MG63 (cell line): ENCODE measurements around the gene ZNF627. TPM values are rescaled to one million over a fixed set of nuclear protein-coding genes. Genes with fewer than 3 reads are reported as not detected.
"Not testable (repeated sequence)": the region's sequence is repeated elsewhere in the genome, so short reads cannot be mapped to it uniquely, and the experiment has no call there.

Source experiments
- DNase-seq: peaks from one replicate; pipeline ENCODE4 v3.0.0-alpha.2; 2020
- H3K27me3 ChIP-seq: fragments of 250-450 bp; sonication (Bioruptor Pico); 2 replicates; pipeline ENCODE4 v1.5.1; 2020; ENCODE audit warnings: mild to moderate bottlenecking, moderate library complexity
- H3K36me3 ChIP-seq: fragments of 250-450 bp; sonication (Bioruptor Pico); 2 replicates; pipeline ENCODE4 v1.5.1; 2020; ENCODE audit warnings: mild to moderate bottlenecking, moderate library complexity
- H3K4me3 ChIP-seq: fragments of 250-450 bp; sonication (Bioruptor Pico); 2 replicates; pipeline ENCODE4 v1.5.1; 2020; ENCODE audit warnings: mild to moderate bottlenecking, moderate library complexity
- H3K9me3 ChIP-seq: fragments of 250-450 bp; sonication (Bioruptor Pico); 2 replicates; pipeline ENCODE4 v1.5.1; 2020; ENCODE audit warnings: mild to moderate bottlenecking, moderate library complexity
- total RNA-seq: library from RNA; depleted of rRNA; stranded (reverse); fragments of >200 nt; shearing (Covaris generic); gene quantifications from 2 replicates; pipeline ENCODE4 v1.2.3, GENCODE V29; 2014; ENCODE audit warnings: low replicate concordance

The ZNF627 gene
- total RNA-seq, 1 experiment from 2014 or later, result 32.4 TPM

- DNase-seq, result peak; percentile 19
- Histone ChIP-seq H3K4me3 (peak overlapping the region; percentile 74), H3K36me3 (peaks cover 42% of the 10 kb centered on the region), H3K27me3 (no peaks in the 10 kb centered on the region), H3K9me3 (no peaks in the 10 kb centered on the region; the same call in 1 of the 2 replicates)
Observed at GRCh38 chr19:11598103-11598483, 810 bp downstream of the ZNF627 start.

- DNase-seq, result no peak
- peaks cover 47% of the 10 kb centered on the region for H3K36me3 ChIP-seq
- no peaks in the 10 kb centered on the region; the same call in 1 of the 2 replicates for H3K9me3 ChIP-seq
- peak overlapping the region; percentile 74 for H3K4me3 ChIP-seq
- H3K27me3 ChIP-seq, result no peaks in the 10 kb centered on the region
Observed at GRCh38 chr19:11598746-11599145, 1.5 kb downstream of the ZNF627 start.

GRCh38 chr19:11599704-11600103 lies 2.4 kb downstream of the ZNF627 start:
- peaks cover 57% of the 10 kb centered on the region for H3K36me3 ChIP-seq
- not testable (repeated sequence) for H3K4me3 ChIP-seq, H3K27me3 ChIP-seq, DNase-seq, H3K9me3 ChIP-seq

GRCh38 chr19:11606484-11606883 lies 9.2 kb downstream of the ZNF627 start:
- no peak overlapping the region for H3K4me3 ChIP-seq
- peaks cover 68% of the 10 kb centered on the region for H3K36me3 ChIP-seq
- DNase-seq, result no peak
- H3K27me3 ChIP-seq, result no peaks in the 10 kb centered on the region
- peaks cover 25% of the 10 kb centered on the region for H3K9me3 ChIP-seq

GRCh38 chr19:11611730-11612129 lies 14.4 kb downstream of the ZNF627 start:
- no peak for DNase-seq
- Histone ChIP-seq H3K36me3 (peaks cover 62% of the 10 kb centered on the region), H3K4me3 (no peak overlapping the region), H3K27me3 (no peaks in the 10 kb centered on the region), H3K9me3 (peaks cover 31% of the 10 kb centered on the region)

GRCh38 chr19:11612816-11613511 lies 15.7 kb downstream of the ZNF627 start:
- DNase-seq, result no peak
- Histone ChIP-seq H3K4me3 (no peak overlapping the region), H3K36me3 (peaks cover 66% of the 10 kb centered on the region), H3K9me3 (peaks cover 42% of the 10 kb centered on the region), H3K27me3 (no peaks in the 10 kb centered on the region)

GRCh38 chr19:11617180-11618062 lies 20.1 kb downstream of the ZNF627 start:
- Histone ChIP-seq H3K4me3 (no peak overlapping the region), H3K9me3 (peaks cover 62% of the 10 kb centered on the region), H3K27me3 (no peaks in the 10 kb centered on the region), H3K36me3 (peaks cover 88% of the 10 kb centered on the region)
- no peak for DNase-seq

GRCh38 chr19:11620553-11620952 lies 23.3 kb downstream of the ZNF627 start:
- peaks cover 63% of the 10 kb centered on the region for H3K36me3 ChIP-seq
- no peak overlapping the region for H3K4me3 ChIP-seq

GRCh38 chr19:11622401-11622800 lies 25.1 kb downstream of the ZNF627 start:
- Histone ChIP-seq H3K36me3 (peaks cover 45% of the 10 kb centered on the region), H3K9me3 (peaks cover 28% of the 10 kb centered on the region)
- H3K27me3 ChIP-seq, DNase-seq, H3K4me3 ChIP-seq: not testable (repeated sequence)

More at GRCh38 chr19:11620553-11620952, 23.3 kb downstream of the ZNF627 start:
- Histone ChIP-seq H3K9me3 (peaks cover 45% of the 10 kb centered on the region), H3K27me3 (0 out of 2 replicates have a peak, but pooled peaks cover 5% of the 10 kb centered on the region)
- DNase-seq, result no peak

- Histone ChIP-seq H3K9me3 (peaks cover 12% of the 10 kb centered on the region), H3K27me3 (peaks cover 5% of the 10 kb centered on the region; the same call in 1 of the 2 replicates), H3K36me3 (peaks cover 28% of the 10 kb centered on the region), H3K4me3 (peak overlapping the region; percentile 38)
- DNase-seq, result peak; percentile 34
Observed at GRCh38 chr19:11624069-11624463, 26.8 kb downstream of the ZNF627 start.

GRCh38 chr19:11626252-11626651 lies 29.0 kb downstream of the ZNF627 start:
- Histone ChIP-seq H3K4me3 (no peak overlapping the region), H3K27me3 (peaks cover 5% of the 10 kb centered on the region; the same call in 1 of the 2 replicates), H3K36me3 (peaks cover 6% of the 10 kb centered on the region; the same call in 1 of the 2 replicates), H3K9me3 (no peaks in the 10 kb centered on the region)
- DNase-seq, result no peak

- no peak for DNase-seq
Observed at GRCh38 chr19:11633223-11633622, 35.9 kb downstream of the ZNF627 start.

GRCh38 chr19:11634018-11634662 lies 36.9 kb downstream of the ZNF627 start:
- not testable (repeated sequence) for H3K27me3 ChIP-seq, DNase-seq, H3K9me3 ChIP-seq, H3K4me3 ChIP-seq, H3K36me3 ChIP-seq

More at GRCh38 chr19:11633223-11633622, 35.9 kb downstream of the ZNF627 start:
- Histone ChIP-seq H3K36me3 (no peaks in the 10 kb centered on the region), H3K4me3 (no peak overlapping the region), H3K9me3 (peaks cover 3% of the 10 kb centered on the region), H3K27me3 (no peaks in the 10 kb centered on the region)

GRCh38 chr19:11639245-11639601 lies 41.9 kb downstream of the ZNF627 start:
- DNase-seq, result no peak
- Histone ChIP-seq H3K36me3 (peaks cover 6% of the 10 kb centered on the region), H3K27me3 (no peaks in the 10 kb centered on the region), H3K4me3 (peak overlapping the region; percentile 78), H3K9me3 (peaks cover 9% of the 10 kb centered on the region)

GRCh38 chr19:11639602-11640471 lies 42.6 kb downstream of the ZNF627 start:
- Histone ChIP-seq H3K9me3 (peaks cover 11% of the 10 kb centered on the region; the same call in 1 of the 2 replicates), H3K4me3 (peak overlapping the region; percentile 78), H3K36me3 (peaks cover 12% of the 10 kb centered on the region), H3K27me3 (no peaks in the 10 kb centered on the region)
- DNase-seq, result peak; percentile 98

- Histone ChIP-seq H3K27me3 (no peaks in the 10 kb centered on the region), H3K9me3 (peaks cover 11% of the 10 kb centered on the region), H3K36me3 (peaks cover 16% of the 10 kb centered on the region), H3K4me3 (no peak overlapping the region)
- DNase-seq, result no peak
Observed at GRCh38 chr19:11641244-11641643, 44.0 kb downstream of the ZNF627 start.
